Ovary (tissue), 3 donors: ENCODE data around the gene YARS1.

ENCODE experiments used
- EP300 ChIP-seq: sonication (generic); formaldehyde crosslinking; IDR thresholded peaks from one replicate; pipeline ENCODE4 v1.6.1; 2017; ENCODE audit warnings: antibody characterized with exemption
- TF ChIP-seq, protein P1 (sequence below), 3 donors: fragments of 450-650 bp in 2 of 3; fragments of 200-600 bp in 1 of 3; IDR thresholded peaks; one replicate each; pipeline versions ENCODE4 v1.5.1 to v1.8.0; 2016 to 2022; ENCODE audit warnings: antibody characterized with exemption in 3 of 3, mild to moderate bottlenecking in 1 of 3
- donor health status: DM: no; HTN: no; CAD: no.

DNA sequence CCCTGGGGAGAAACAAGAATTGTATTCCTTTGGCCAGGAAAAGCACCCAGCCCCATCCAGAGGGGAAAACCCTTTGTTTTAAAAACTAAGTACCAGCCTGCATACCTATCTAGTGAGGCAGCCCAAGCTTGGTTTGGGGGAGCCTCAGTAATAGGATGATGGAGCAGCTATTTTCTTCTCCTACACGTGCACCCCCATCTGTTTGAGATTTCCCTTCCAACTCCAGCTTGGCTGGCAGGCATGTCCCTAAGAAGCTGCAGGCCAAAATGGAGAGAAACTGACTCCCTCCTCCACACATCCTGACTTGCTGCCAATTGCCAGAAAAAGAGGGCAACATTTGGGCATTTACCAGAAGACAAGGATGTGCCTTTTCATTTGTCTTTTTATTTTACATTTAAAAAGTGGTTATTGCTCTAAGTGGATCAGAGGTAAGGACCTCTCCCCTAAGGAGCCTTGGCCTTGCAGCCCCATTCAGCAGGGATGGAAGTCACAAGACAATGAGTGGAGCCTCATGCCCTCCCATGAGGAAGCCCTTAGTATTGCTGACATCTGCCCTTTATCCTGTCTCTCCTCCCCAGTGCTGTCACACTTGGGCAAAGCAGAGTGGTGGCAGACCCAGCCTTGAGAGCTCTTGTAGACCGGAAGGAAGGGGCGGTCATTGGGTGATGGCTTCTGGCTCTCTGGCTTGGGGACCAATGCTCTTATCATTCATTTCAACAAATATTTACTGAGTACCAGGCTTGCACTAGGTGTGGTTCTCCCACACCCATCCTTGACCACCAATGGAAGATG, 44.9 kb upstream of the YARS1 start:
- TF ChIP-seq EP300, result no peak
- TF ChIP-seq, protein P1, sequence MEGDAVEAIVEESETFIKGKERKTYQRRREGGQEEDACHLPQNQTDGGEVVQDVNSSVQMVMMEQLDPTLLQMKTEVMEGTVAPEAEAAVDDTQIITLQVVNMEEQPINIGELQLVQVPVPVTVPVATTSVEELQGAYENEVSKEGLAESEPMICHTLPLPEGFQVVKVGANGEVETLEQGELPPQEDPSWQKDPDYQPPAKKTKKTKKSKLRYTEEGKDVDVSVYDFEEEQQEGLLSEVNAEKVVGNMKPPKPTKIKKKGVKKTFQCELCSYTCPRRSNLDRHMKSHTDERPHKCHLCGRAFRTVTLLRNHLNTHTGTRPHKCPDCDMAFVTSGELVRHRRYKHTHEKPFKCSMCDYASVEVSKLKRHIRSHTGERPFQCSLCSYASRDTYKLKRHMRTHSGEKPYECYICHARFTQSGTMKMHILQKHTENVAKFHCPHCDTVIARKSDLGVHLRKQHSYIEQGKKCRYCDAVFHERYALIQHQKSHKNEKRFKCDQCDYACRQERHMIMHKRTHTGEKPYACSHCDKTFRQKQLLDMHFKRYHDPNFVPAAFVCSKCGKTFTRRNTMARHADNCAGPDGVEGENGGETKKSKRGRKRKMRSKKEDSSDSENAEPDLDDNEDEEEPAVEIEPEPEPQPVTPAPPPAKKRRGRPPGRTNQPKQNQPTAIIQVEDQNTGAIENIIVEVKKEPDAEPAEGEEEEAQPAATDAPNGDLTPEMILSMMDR (IDR thresholded peaks at IDR 0.05), result no peak
